ENCODE measurements around the gene DST. TPM values are rescaled to one million over a fixed set of nuclear protein-coding genes. Genes with fewer than 3 reads are reported as not detected.

Gene DST
- polyA plus RNA-seq, 3 donors = 1.1 to 7.4 (median 3.2) TPM

- Mint-ChIP-seq H3K27me3 (ENCODE audit: low read depth in 3 of 3) (no peaks in the 10 kb centered on the region), H3K36me3 (no peaks in the 10 kb centered on the region), H3K27ac (no peak overlapping the region), H3K9me3 (peaks cover 0 to 3% (median 1%) of the 10 kb centered on the region in 7 donors), H3K4me1 (no peaks in the 10 kb centered on the region), H3K4me3 (no peak overlapping the region)
- no peak for DNase-seq
- H2AFZ ChIP-seq (ENCODE audit: insufficient read depth, low read depth, low read length, poor library complexity, severe bottlenecking) = no peak overlapping the region
- H3K27me3 ChIP-seq (ENCODE audit: control insufficient read depth in 2 of 2, insufficient read depth in 2 of 2, low read length in 2 of 2) = no peaks in the 10 kb centered on the region
- no peak overlapping the region for H3K4me3 ChIP-seq (replicated peaks in 1 of 3; ENCODE audit: low read depth in 2 of 3, low read length in 3 of 3)
- no peaks in the 10 kb centered on the region for H3K4me1 ChIP-seq (ENCODE audit: control insufficient read depth in 1 of 2, insufficient read depth in 2 of 2, low read length in 2 of 2)
- H3K27ac ChIP-seq (ENCODE audit: low read depth in 1 of 2, low read length in 2 of 2) = no peak overlapping the region
- no peaks in the 10 kb centered on the region for H3K9me3 ChIP-seq (replicated peaks in 1 of 2; ENCODE audit: control insufficient read depth in 1 of 2, insufficient read depth in 1 of 2, low read length in 2 of 2)
- no peak for TF ChIP-seq CTCF (IDR thresholded peaks at IDR 0.05)
- H3K79me2 ChIP-seq (ENCODE audit: insufficient read depth, low read length) = no peaks in the 10 kb centered on the region
- no peaks in the 10 kb centered on the region for H3K36me3 ChIP-seq (replicated peaks in 1 of 2; ENCODE audit: control insufficient read depth in 1 of 2, insufficient read depth in 2 of 2, low read length in 2 of 2)
- intact Hi-C loops (cut with micrococcal nuclease) = no loop called here
- no peak overlapping the region for H3K4me2 ChIP-seq (replicated peaks; ENCODE audit: extremely low read depth, low read length, poor library complexity, severe bottlenecking)
- WGBS (ENCODE audit: insufficient coverage) = 100% methylated on average over 1 of the region's 3 CpGs
- H3K9ac ChIP-seq (ENCODE audit: insufficient read depth, low read length, poor library complexity, severe bottlenecking) = no peak overlapping the region
- no peaks in the 10 kb centered on the region for H4K20me1 ChIP-seq (ENCODE audit: insufficient read depth, low read length)
These were observed 222.4 kb downstream of the DST start for GRCh38 chr6:56420296-56420695.

GRCh38 chr6:56419191-56419590 is 223.5 kb downstream of the DST start:
- Histone ChIP-seq H3K9me3 (replicated peaks in 1 of 2; ENCODE audit: control insufficient read depth in 1 of 2, insufficient read depth in 1 of 2, low read length in 2 of 2) (no peaks in the 10 kb centered on the region), H3K79me2 (ENCODE audit: insufficient read depth, low read length) (no peaks in the 10 kb centered on the region), H3K4me1 (ENCODE audit: control insufficient read depth in 1 of 2, insufficient read depth in 2 of 2, low read length in 2 of 2) (no peaks in the 10 kb centered on the region), H2AFZ (ENCODE audit: insufficient read depth, low read depth, low read length, poor library complexity, severe bottlenecking) (no peak overlapping the region), H3K9ac (ENCODE audit: insufficient read depth, low read length, poor library complexity, severe bottlenecking) (no peak overlapping the region), H3K4me3 (replicated peaks in 1 of 3; ENCODE audit: low read depth in 2 of 3, low read length in 3 of 3) (no peak overlapping the region), H3K36me3 (replicated peaks in 1 of 2; ENCODE audit: control insufficient read depth in 1 of 2, insufficient read depth in 2 of 2, low read length in 2 of 2) (no peaks in the 10 kb centered on the region), H3K4me2 (replicated peaks; ENCODE audit: extremely low read depth, low read length, poor library complexity, severe bottlenecking) (no peak overlapping the region), H3K27ac (ENCODE audit: low read depth in 1 of 2, low read length in 2 of 2) (no peak overlapping the region), H3K27me3 (ENCODE audit: control insufficient read depth in 2 of 2, insufficient read depth in 2 of 2, low read length in 2 of 2) (no peaks in the 10 kb centered on the region), H4K20me1 (ENCODE audit: insufficient read depth, low read length) (no peaks in the 10 kb centered on the region)
- Mint-ChIP-seq H3K36me3 (no peaks in the 10 kb centered on the region), H3K4me3 (no peak overlapping the region), H3K27ac (no peak overlapping the region), H3K4me1 (no peaks in the 10 kb centered on the region), H3K9me3 (peaks cover 0 to 3% (median 1%) of the 10 kb centered on the region in 7 donors), H3K27me3 (ENCODE audit: low read depth in 3 of 3) (no peaks in the 10 kb centered on the region)
- no peak for TF ChIP-seq CTCF (IDR thresholded peaks at IDR 0.05)
- intact Hi-C loops (cut with micrococcal nuclease) = no loop called here
- no CpG with 5 or more reads among the region's 1 CpG for WGBS (ENCODE audit: insufficient coverage)
- DNase-seq = no peak

All from CD14-positive monocyte (primary cell).